Heart left ventricle (tissue), 13 donors: Measurements from ENCODE around the gene MAPK8IP1.

Experiments used
- CTCF ChIP-seq, 12 donors: fragments of 200-600 bp; sonication (generic) in 4 of 12; IDR thresholded peaks; one replicate each; pipeline versions ENCODE4 v1.5.0 to v1.8.0; 2018 to 2022; ENCODE audit warnings: antibody characterized with exemption in 12 of 12, mild to moderate bottlenecking in 5 of 12
- POLR2A ChIP-seq, 2 donors: fragments of 450-650 bp; IDR thresholded peaks; one replicate each; pipeline ENCODE4 v1.6.1; 2017; ENCODE audit warnings: antibody characterized with exemption in 2 of 2, mild to moderate bottlenecking in 2 of 2, moderate library complexity in 2 of 2
- donor health status: ischemic (EF 13 %, LVEDD 7.1; RV severe dilation, severe dysfunction).
- donor health status: DM: no; HTN: yes; CAD: no.
- donor health status: DM: no; HTN: no; CAD: no.
- donor health status: ischemic (EF 25% LVEDD 6.9; RV normal size, moderate dysfunction).
- donor health status: ischemic (EF 25% LVEDD 5.7; RV mildly dilated, moderate dysfunction).
- donor health status: ischemic (EF 35%, LVEDD 5.7; RV mildly dilated, moderate dysfunction).
- donor health status: nonischemic (EF 11% LVEDD 7.7; RV severe dilation, severe dysfunction).
- donor health status: DM: yes; HTN: yes; CAD: no.
- donor health status: PGD.
- donor health status: ischemic (EF 29% LVEDD 5.4; RV normal size, mild dysfunction).
- donor health status: nonischemic (EF 23%, LVEDD 6.1; RV moderate dilation, normal function).

- TF ChIP-seq CTCF (IDR thresholded peaks at IDR 0.05) (no peak), POLR2A (IDR thresholded peaks at IDR 0.05) (no peak)
These were observed 60.0 kb downstream of the MAPK8IP1 start for GRCh38 chr11:45945397-45945999.
